HG03175 (cell line): ENCODE results near the gene ACVR1B.

Experiments used
- ATAC-seq: cut with Tn5 transposase; IDR thresholded peaks from one replicate; pipeline ENCODE4 v1.9.1; 2021; ENCODE audit warnings: mild to moderate bottlenecking, moderate library complexity; ENCODE audit not compliant: unreplicated experiment

Gene ACVR1B

GRCh38 chr12:51942501-51943000 lies 8.9 kb upstream of the ACVR1B start:
- ATAC-seq: no peak

GRCh38 chr12:51943346-51943745 lies 8.2 kb upstream of the ACVR1B start:
- no peak for ATAC-seq

- ATAC-seq: no peak
These were observed 6.8 kb upstream of the ACVR1B start for GRCh38 chr12:51944608-51945233.

- no peak for ATAC-seq
These were observed 4.1 kb upstream of the ACVR1B start for GRCh38 chr12:51947246-51947996.

- no peak for ATAC-seq
These were observed 3.4 kb upstream of the ACVR1B start for GRCh38 chr12:51948066-51948465.

GRCh38 chr12:51949342-51950030 lies 2.0 kb upstream of the ACVR1B start:
- no peak for ATAC-seq

GRCh38 chr12:51950682-51951198 lies 759 bp upstream of the ACVR1B start:
- ATAC-seq: no peak

- ATAC-seq: no peak
These were observed 584 bp downstream of the ACVR1B start for GRCh38 chr12:51951843-51952722.

GRCh38 chr12:51953089-51953488 lies 1.6 kb downstream of the ACVR1B start:
- ATAC-seq: no peak

- ATAC-seq: no peak
These were observed 2.4 kb downstream of the ACVR1B start for GRCh38 chr12:51953864-51954263.

- no peak for ATAC-seq
These were observed 3.3 kb downstream of the ACVR1B start for GRCh38 chr12:51954561-51955361.

GRCh38 chr12:51955702-51956101 lies 4.2 kb downstream of the ACVR1B start:
- ATAC-seq: no peak

GRCh38 chr12:51958542-51958941 lies 7.0 kb downstream of the ACVR1B start:
- ATAC-seq: no peak

GRCh38 chr12:51959211-51959610 lies 7.7 kb downstream of the ACVR1B start:
- no peak for ATAC-seq

GRCh38 chr12:51959921-51960320 lies 8.4 kb downstream of the ACVR1B start:
- ATAC-seq: no peak

- ATAC-seq: no peak
These were observed 9.0 kb downstream of the ACVR1B start for GRCh38 chr12:51960488-51960887.

GRCh38 chr12:51960890-51961289 lies 9.4 kb downstream of the ACVR1B start:
- no peak for ATAC-seq

- ATAC-seq: no peak
These were observed 10.3 kb downstream of the ACVR1B start for GRCh38 chr12:51961834-51962233.

- no peak for ATAC-seq
These were observed 11.2 kb downstream of the ACVR1B start for GRCh38 chr12:51962737-51963136.

GRCh38 chr12:51963477-51963876 lies 12.0 kb downstream of the ACVR1B start:
- ATAC-seq: no peak
